ENCODE measurements around the gene RIT2.
"Not testable (repeated sequence)": the region's sequence is repeated elsewhere in the genome, so short reads cannot be mapped to it uniquely, and the experiment has no call there.

Gene RIT2

DNA sequence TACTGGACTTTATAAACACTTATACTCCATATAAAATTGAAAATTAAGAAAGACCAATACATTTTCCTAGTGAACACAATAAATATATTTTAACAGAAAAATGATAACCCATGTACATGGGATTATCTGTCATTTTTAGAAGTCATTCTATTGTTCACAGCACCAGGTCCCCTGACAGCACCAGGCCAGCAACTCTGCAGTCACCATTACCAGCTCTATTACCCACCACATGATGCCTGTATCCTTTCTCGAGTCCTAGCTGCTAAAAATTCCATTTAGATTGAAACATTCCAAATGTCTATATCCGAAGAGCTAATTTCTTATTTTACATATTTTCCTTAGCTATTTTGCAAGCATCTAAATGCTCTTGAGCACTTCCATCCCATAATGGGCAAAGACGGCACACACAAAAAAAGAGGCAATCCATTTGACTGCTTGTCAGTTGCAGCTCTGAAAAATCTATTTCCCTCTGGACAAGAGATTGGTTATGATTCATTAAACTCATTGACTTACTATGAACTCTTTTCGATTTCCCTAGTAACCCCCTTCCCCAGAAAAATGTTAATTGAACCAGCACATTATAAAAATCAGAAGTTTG lies 336.9 kb downstream of the RIT2 start:
- DNase-seq (ENCODE audit: extremely low read depth in 1 of 2, low read depth in 1 of 2) = no peak

DNA sequence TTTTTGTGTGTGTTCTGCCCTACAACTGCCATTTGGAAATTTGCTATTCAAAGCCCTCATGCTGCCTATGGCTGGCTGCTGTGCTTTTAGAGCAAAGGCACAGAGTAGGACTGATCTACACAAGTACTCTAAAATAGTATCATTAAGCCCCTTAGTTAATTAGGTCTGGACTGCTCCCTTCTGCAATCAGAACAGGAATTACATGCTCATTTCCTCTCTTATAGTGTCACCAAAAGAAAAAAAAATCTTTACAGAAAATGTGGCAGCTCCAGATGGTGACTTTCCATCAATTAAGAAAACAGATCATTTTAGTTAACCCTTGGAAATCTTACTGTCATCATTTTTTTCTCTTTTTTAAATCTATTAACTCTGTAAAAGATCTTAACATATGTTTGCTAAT lies 337.5 kb downstream of the RIT2 start:
- no peak for DNase-seq (ENCODE audit: extremely low read depth in 1 of 2, low read depth in 1 of 2)

DNA sequence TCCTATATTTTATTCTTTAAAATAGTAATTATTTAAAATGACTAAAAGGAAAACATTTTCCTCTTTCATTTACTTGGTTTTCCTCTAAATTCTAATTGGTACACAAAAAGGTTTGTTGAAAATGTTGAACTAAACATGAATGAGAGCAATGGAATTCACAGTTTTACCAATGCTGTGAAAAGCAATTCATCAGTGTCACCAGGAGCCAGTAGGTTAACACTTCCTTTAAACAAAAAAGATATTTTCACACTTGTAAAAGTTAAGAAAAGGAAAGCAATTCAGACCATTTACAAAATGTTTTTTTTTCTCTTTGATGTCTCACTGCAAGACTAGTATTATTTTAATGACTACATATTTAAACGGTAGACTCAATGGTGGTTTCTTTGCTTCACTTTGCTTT lies 341.6 kb downstream of the RIT2 start:
- no peak for DNase-seq (ENCODE audit: extremely low read depth in 1 of 2, low read depth in 1 of 2)

DNA sequence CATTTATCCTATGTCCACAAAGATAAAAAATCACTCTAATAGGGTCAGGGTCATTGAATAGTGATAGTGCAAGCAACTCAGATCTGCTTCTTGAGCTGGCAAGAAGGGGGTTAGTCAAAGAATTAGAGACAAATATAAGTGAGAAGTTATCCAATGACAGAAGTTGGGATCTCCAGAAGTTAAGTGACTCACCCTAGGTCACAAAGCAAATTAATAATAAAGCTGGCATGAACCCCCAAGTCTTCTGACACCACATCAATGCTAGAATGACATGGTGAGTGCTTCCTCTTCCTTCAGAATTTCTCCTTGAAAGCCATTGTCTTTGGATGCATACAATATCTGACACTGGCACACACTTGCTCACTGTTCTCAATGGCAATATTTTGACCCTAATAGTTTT lies 343.5 kb downstream of the RIT2 start:
- no peak for DNase-seq (ENCODE audit: extremely low read depth in 1 of 2, low read depth in 1 of 2)

DNA sequence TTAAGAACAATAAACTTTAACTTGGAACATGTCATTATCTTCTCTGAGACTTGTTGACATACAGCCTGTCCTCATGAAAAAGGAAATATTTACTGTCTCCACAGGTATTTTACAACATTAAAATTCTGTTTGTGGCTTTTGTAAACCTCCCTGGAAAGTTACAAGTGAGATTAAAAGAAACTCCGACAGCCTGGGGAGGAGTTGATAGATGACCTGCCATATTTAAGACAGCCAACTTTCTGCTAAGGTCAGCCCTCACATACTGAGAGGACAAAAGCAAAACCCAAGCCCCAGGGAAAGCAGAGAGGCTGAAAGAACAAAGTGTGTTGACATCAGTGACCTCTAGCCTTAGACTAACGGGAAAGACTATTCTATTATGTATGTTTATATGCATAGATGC lies 350.2 kb downstream of the RIT2 start:
- DNase-seq (ENCODE audit: extremely low read depth in 1 of 2, low read depth in 1 of 2) = no peak

DNA sequence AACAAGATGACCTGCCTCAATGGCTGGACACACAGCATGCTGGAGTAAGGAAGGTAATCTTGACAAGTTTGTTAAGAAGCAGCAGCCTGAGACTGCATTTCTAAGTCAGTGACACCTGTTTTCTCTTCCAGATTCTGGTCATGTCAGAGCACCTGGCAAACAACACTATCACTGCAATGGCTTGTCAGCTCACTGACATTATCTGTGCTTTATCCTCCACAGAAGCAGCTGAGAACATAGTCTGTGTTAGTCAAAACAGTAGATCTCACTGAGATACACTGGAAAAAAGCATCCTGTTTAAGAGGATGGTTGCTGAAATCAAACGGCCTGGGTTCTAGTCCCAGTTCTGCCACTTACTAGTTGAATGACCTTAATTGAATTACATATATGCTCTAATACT lies 355.2 kb downstream of the RIT2 start:
- DNase-seq (ENCODE audit: extremely low read depth in 1 of 2, low read depth in 1 of 2) = no peak

DNA sequence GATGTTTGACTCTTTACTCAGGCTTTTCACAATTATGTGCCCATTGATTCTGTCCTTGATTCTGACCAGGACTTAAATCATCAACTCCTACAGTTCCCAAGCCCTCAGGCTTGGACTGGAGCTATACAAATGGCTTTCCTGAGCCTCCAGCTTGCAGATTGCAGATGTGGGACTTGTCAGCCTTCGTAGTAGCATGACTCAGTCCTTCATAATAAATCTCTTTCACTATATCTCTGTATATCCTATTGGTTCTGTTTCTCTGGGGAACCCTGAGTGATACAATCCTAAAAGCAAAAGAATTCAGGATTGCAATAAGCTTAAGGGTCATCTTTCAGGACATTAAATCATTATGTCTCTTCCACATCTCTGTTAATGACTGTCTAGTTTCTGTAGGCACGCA lies 356.6 kb downstream of the RIT2 start:
- no peak for DNase-seq (ENCODE audit: extremely low read depth in 1 of 2, low read depth in 1 of 2)

DNA sequence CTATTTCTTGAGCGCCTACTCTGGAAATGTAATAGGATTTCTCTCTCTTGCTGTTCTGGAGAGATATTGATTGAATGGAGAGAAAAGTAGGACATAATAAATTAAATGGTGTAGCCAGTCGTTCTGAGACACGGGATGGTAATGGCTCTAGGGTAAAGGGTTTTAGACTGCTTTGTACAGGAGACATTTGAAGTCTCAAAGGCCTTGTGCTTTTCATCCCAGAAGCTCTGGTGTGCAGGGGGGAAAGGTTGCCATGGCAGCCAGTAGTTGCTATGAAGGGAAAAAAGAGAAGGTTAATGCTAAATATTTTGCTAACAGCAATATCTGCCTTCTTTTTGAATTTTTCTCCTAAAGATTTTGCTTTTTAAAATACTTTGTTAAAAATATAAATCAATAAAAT lies 359.3 kb downstream of the RIT2 start:
- no peak for DNase-seq (ENCODE audit: extremely low read depth in 1 of 2, low read depth in 1 of 2)

DNA sequence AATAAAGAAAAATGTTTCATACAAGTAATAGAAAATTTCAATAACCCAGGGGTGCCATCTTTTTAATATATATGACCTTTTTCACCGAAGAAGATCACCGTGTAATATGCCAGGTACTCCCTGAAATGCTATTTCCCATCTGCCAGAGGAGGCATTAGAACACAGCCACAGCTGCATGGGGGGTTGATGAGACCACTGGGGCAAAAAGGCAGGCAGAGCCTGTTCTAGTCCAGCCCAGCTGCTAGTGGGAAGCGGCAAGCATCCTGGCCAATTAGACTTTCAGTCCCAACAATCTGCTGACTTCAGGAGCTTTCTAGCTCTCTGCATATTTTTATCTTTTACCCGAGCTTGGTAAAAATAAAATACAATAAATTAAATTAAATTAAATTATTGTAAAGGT lies 362.6 kb downstream of the RIT2 start:
- no peak for DNase-seq (ENCODE audit: extremely low read depth in 1 of 2, low read depth in 1 of 2)

DNA sequence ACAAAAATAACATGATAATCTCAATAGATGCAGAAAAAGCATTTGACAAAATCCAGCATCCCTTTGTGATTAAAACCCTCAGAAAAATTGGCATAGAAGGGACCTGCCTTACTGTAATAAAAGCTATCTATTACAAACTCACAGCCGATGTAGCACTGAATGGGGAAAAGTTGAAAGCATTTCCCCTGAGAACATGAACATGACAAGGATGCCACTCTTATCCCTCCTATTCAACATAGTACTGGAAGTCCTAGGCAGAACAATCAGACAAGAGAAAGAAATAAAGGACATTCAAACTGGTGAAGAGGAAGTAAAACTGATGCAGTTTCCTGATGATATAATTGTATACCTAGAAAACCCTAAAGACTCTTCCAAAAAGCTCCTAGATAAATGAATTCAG lies 368.7 kb downstream of the RIT2 start:
- no peak for DNase-seq (ENCODE audit: extremely low read depth in 1 of 2, low read depth in 1 of 2)

DNA sequence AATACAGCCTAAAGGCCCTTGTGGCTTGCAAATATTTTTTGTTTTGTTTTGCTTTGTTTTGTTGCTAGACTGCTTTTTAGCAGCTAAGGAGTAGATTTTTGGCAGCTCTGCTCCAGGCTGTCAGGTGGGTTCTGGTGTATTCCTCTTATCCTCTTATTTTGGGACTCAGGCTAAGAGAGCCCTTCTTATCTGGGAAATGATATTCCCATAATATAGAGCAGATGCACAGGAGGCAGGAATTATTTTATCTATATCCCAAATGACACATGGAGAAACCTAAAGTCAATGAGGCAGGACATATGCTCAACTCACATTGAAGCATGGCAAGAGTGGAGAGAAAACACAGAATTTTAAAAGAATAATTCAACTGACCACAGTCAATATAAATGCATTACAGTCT lies 369.6 kb downstream of the RIT2 start:
- DNase-seq (ENCODE audit: extremely low read depth in 1 of 2, low read depth in 1 of 2) = no peak

DNA sequence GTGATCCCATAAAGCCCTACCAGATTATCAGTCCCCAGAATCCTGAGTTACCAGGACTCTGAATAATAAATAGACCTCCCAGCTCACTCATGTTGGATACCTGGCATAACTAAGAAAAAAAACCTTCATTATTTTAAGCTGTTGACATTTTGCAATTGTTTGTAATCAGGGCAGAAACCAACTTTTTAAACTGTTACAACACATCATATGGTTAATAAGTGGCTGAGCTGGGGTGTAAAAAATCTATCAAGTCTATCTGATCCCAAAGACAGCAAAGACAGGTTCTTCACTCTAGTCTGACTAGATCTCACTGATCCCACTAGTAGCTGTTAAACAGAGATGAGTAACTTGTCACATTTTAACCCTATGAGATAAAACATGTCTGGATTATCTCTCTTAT lies 370.3 kb downstream of the RIT2 start:
- no peak for DNase-seq (ENCODE audit: extremely low read depth in 1 of 2, low read depth in 1 of 2)

DNA sequence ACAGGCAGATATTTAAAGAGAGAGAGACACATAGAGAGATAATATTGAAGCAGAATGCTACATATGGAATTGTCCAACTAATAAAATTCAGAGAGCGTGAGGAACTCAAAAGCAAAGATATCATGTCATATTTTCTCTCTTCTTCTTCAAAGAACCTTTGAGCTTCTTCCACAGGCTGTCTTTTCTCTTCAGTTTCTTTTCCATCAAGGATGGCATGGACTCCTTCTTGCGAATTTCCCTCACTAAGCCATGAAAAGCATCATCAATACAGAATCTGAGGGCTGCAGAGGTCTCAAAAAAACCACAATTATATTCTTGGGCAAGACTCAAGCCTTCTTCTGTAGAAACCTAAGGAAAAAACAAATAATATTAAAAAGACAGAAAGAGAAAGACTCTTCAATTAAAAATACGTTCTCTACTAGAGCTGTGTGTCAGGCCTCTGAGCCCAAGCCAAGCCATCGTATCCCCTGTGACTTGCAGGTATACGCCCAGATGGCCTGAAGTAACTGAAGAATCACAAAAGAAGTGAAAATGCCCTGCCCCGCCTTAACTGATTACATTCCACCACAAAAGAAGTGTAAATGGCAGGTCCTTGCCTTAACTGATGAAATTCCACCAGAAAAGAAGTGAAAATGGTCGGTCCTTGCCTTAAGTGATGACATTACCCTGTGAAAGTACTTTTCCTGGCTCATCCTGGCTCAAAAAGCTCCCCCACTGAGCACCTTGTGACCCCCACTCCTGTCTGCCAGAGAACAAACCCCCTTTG lies 371.9 kb downstream of the RIT2 start:
- DNase-seq (ENCODE audit: extremely low read depth in 1 of 2, low read depth in 1 of 2) = no peak

DNA sequence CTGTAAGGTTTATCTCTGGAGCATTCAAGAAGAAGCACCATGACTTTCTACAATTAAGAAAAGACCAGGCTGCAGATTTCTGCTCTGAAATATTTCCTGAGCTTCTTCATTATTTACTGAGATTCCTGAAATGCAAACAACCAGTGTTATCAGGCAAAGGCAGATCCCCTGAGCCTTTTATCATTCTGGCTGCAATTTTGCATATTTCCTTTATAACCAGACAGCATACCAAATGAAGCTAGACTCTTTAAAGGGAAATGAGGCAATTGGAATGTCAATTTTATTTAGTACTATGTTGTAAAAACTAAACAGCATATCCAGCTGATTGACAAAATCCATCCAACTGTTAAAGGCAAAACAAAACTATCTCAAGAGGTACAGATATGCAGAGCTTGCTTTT lies 372.5 kb downstream of the RIT2 start:
- DNase-seq (ENCODE audit: extremely low read depth in 1 of 2, low read depth in 1 of 2) = no peak

DNA sequence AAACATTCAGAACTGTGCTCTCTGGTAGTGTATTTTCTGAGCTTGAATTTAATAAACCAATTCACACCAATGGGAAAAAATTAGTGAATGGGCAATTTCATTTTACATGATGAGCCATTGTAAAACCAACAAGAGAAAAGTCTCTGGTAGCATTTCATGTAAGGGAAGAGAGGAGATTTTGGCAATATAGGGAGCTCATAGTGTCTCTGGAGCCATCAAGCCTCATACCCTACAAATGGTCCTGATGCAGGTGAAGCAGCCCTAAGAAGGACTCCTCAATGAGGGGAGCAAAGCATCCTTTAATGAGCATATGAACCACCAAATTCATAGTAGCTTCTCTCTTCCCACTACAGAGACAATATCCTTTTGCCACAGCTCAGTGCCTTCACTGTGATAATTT lies 373.0 kb downstream of the RIT2 start:
- no peak for DNase-seq (ENCODE audit: extremely low read depth in 1 of 2, low read depth in 1 of 2)

DNA sequence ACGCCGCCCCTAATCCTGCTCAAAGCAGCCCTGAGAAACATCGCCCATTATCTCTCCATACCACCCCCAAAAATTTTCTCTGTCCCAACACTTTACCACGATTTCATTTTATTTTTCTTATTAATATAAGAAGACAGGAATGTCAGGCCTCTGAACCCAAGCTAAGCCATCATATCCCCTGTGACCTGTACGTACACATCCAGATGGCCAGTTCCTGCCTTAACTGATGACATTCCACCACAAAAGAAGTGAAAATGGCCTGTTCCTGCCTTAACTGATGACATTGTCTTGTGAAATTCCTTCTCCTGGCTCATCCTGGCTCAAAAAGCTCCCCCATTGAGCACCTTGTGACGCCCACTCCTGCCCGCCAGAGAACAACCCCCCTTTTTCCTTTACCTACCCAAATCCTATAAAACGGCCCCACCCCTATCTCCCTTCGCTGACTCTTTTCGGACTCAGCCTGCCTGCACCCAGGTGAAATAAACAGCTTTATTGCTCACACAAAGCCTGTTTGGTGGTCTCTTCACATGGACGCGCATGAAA lies 373.6 kb downstream of the RIT2 start:
- DNase-seq (ENCODE audit: extremely low read depth in 1 of 2, low read depth in 1 of 2) = not testable (repeated sequence)

DNA sequence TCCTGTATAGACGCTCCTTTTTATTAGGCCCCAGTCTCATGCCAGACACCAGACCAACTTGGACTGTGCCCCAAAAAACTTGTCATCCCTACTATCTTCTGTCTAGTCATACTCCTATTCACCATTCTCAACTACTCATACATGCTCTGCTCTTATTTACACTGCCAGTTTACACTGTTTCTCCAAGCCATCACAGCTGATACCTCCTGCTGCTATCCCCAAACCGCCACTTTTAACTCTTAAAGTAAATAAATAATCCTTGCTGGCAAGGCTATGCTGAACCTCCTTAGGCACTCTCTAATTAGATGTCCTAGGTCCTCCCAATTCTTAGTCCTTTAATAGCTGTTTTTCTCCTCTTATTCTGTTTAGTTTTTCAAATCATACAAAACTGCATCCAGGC lies 374.2 kb downstream of the RIT2 start:
- DNase-seq (ENCODE audit: extremely low read depth in 1 of 2, low read depth in 1 of 2) = not testable (repeated sequence)

DNA sequence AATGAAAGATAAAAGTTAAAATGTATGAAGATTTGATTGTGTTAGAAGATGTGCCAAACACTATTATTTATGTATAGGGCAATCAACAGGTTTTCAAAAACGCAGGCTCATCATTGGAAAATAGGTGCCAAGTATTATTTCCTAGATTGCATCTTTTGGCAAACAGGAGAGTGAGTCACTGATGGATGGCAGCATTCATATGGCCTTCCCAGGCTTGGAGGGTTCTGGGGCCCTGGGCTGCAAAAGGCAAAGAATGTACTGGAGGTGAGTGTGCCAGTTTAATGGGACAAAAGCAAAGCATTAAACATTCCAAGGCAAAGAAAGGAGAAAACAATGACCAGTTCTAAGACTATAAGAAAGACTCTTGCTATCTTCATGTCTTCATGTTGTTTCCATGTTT lies 379.4 kb downstream of the RIT2 start:
- no peak for DNase-seq (ENCODE audit: extremely low read depth in 1 of 2, low read depth in 1 of 2)

DNA sequence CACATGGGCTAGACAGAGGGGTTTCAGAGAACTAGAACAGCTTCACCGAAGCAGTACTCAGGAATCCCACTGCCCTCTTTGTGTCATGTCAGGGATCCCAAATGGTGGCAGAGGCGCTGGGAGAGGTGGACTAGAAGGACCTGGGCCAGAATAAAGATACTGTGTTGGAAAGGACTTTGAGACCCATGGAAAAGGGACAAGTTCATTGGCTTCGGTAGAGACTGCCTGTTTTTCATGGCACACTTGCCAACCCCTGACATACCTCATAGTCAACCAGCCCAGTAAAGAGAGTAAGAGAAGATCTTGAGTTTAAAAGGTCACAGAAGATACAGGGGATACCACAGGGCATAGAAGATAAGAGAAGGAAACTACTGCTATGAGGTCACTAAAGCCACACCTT lies 381.0 kb downstream of the RIT2 start:
- DNase-seq (ENCODE audit: extremely low read depth in 1 of 2, low read depth in 1 of 2) = no peak

DNA sequence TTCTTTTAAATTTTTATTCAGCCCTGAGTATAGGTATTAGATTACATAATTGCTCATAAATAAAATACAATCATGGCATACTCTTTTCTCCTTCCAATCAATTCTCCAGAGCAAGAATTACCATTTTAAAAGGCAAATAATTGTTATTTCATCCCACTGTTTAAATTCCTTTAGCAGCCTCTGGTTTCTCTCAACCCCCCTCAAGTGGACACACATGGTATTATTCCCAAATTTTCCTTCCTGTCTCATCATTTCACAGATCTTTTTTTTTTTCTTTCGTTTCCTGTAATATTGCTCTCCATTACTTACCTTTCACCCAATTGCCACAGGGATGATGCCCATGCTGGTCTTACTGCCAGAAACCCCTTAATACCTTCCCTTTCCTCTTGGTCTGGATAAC lies 385.2 kb downstream of the RIT2 start:
- no peak for DNase-seq (ENCODE audit: extremely low read depth in 1 of 2, low read depth in 1 of 2)

DNA sequence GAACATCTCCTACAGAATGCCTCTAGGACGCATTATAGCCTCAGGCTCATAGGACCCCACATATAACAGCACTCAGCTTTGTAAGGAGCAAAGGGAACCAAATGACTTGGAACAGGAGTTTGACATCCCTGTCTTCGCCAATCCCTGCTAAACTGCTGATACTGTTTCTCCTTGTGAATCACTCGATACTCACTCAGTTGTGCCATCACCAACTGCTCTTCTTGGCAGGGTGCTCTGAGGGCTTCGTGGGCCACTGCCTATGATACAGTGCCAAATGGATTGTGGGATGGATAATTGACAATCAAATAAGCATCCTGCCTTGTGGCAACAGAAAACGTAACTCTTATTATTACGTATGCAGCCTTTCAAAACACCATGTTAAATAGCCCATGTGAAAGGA lies 396.3 kb downstream of the RIT2 start:
- no peak for DNase-seq (ENCODE audit: extremely low read depth in 1 of 2, low read depth in 1 of 2)

DNA sequence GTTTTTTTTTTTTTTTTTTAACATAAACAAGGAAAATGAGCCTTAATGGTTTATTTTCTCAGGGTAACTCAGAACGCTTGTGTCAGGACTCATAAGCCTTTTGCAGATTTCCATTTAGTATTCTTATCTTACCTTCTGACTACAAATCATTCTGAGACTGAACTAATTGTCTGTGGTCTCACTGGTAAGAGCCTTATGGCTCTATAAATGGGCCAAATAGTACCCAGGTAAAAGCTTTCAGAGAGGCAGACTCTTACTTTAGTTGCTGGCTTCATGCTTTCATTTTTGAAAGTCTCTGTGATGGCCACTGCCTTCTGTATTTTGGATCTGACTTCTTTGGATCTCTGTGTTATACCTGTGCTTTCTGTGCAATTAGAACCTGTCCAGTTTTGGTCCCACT lies 403.4 kb downstream of the RIT2 start:
- no peak for DNase-seq (ENCODE audit: extremely low read depth in 1 of 2, low read depth in 1 of 2)

DNA sequence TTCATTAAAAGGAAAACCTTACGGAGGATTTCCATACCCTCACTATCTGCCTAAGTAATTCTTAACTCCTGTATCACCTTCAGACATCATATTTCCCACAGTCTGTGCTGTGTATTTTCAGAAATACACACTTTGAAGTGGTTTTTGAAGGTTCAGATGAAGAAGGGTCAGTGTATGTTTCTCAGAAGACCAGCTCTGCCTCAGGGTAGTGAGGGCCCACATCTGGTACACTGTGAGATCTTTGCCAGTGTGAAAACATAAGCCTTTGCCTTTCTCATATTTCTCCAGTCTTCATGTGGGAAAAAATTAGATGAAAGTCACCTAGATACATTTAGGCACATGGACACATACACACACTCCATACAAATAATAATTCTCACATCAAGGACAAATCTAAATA lies 408.4 kb downstream of the RIT2 start:
- DNase-seq (ENCODE audit: extremely low read depth in 1 of 2, low read depth in 1 of 2) = no peak

Measured in stimulated activated CD8-positive, alpha-beta memory T cell treated with anti-CD3 and anti-CD28 coated beads, Interleukin-7, amount 100 ng/mL, for 48 hours (primary cell).